BJ (cell line): ENCODE results near the gene CAPS. TPM values are rescaled to one million over a fixed set of nuclear protein-coding genes. Genes with fewer than 3 reads are reported as not detected.

ENCODE experiments used
- CTCF ChIA-PET: fragments of 350-600 bp; formaldehyde crosslinking; extraction: SDS; loops from one replicate; lab custom pipeline; 2021; ENCODE audit warnings: antibody characterized with exemption, inconsistent platforms; lab: Yijun Ruan, JAX
- POLR2A ChIA-PET: fragments of 300-600 bp; sonication (Branson Sonifier 250); formaldehyde crosslinking; extraction: SDS; loops from one replicate; lab custom pipeline; 2021; ENCODE audit warnings: antibody characterized with exemption; lab: Charles Lee
- DNase-seq: peaks from one replicate; pipeline ENCODE4 v3.0.0-alpha.2; 2011; ENCODE audit warnings: low read depth
- H3K27me3 ChIP-seq: 2 replicates; pipeline ENCODE4 v1.6.0; 2011; ENCODE audit warnings: low read length; ENCODE audit not compliant: control insufficient read depth, insufficient read depth
- H3K36me3 ChIP-seq: 2 replicates; pipeline ENCODE4 v1.5.1; 2011; ENCODE audit warnings: low read length; ENCODE audit not compliant: control insufficient read depth, insufficient read depth
- H3K4me3 ChIP-seq: 2 replicates; pipeline ENCODE4 v1.5.1; 2011; ENCODE audit warnings: low read depth, mild to moderate bottlenecking, control low read depth, low read length
- CTCF ChIP-seq: IDR thresholded peaks from 2 replicates; pipeline ENCODE4 v1.5.1; 2011; ENCODE audit warnings: low read depth, mild to moderate bottlenecking, control low read depth, inconsistent platforms, low read length, moderate library complexity; ENCODE audit not compliant: insufficient read depth
- polyA plus RNA-seq: library from polyadenylated mRNA; depleted of rRNA; stranded (reverse); fragments of >200 nt; gene quantifications from 2 replicates; pipeline ENCODE4 v1.2.3, GENCODE V29; 2011

Gene CAPS
- polyA plus RNA-seq, 1 experiment: 5.6 TPM

- ChIA-PET POLR2A (no interaction called here), CTCF (interaction anchor here (0.9 to 12.1 kb wide), 3 partner anchors 8 to 99 kb away, joined by 3 to 78 read pairs (median 4); no protein-coding TSS in a partner anchor)
- DNase-seq: no peak
- TF ChIP-seq CTCF: no peak
- H3K27me3 ChIP-seq: no peaks in the 10 kb centered on the region
- H3K36me3 ChIP-seq: peaks cover 12% of the 10 kb centered on the region
- no peak overlapping the region for H3K4me3 ChIP-seq
Observed at GRCh38 chr19:5948752-5949564, 34.9 kb downstream of the CAPS start.

- TF ChIP-seq CTCF: no peak
- H3K27me3 ChIP-seq: no peaks in the 10 kb centered on the region
- no peak for DNase-seq
- peaks cover 12% of the 10 kb centered on the region for H3K36me3 ChIP-seq
- ChIA-PET CTCF (interaction anchor here (0.9 to 12.1 kb wide), 3 partner anchors 9 to 98 kb away, joined by 3 to 78 read pairs (median 4); no protein-coding TSS in a partner anchor), POLR2A (no interaction called here)
- H3K4me3 ChIP-seq: no peak overlapping the region
Observed at GRCh38 chr19:5949792-5950305, 35.8 kb downstream of the CAPS start.

- DNase-seq: no peak
- H3K36me3 ChIP-seq: peaks cover 12% of the 10 kb centered on the region
- ChIA-PET CTCF (interaction anchor here (1.4 to 12.1 kb wide), 2 partner anchors 17 to 36 kb away, joined by 4 to 78 read pairs; no protein-coding TSS in a partner anchor), POLR2A (no interaction called here)
- H3K27me3 ChIP-seq: no peaks in the 10 kb centered on the region
- TF ChIP-seq CTCF: no peak
- no peak overlapping the region for H3K4me3 ChIP-seq
Observed at GRCh38 chr19:5950741-5951140, 36.7 kb downstream of the CAPS start.

GRCh38 chr19:5951338-5951861, 37.3 kb downstream of the CAPS start:
- CTCF ChIA-PET: interaction anchor here (1.1 to 12.1 kb wide), 4 partner anchors 8 to 35 kb away, joined by 3 to 78 read pairs (median 4); no protein-coding TSS in a partner anchor
- no peak for DNase-seq
- POLR2A ChIA-PET: no interaction called here

More at GRCh38 chr19:5951338-5951861, 37.3 kb downstream of the CAPS start:
- no peak for TF ChIP-seq CTCF
- Histone ChIP-seq H3K36me3 (peaks cover 9% of the 10 kb centered on the region), H3K27me3 (no peaks in the 10 kb centered on the region), H3K4me3 (no peak overlapping the region)
